Measurements from ENCODE around the gene TMA7. TPM values are rescaled to one million over a fixed set of nuclear protein-coding genes. Genes with fewer than 3 reads are reported as not detected.
A peak's percentile ranks its signal among the peaks of the same experiment; 100 is the strongest.
"Not testable (repeated sequence)": the region's sequence is repeated elsewhere in the genome, so short reads cannot be mapped to it uniquely, and the experiment has no call there.

TMA7 gene
- total RNA-seq = 127 TPM
- 262 TPM for polyA plus RNA-seq

GRCh38 chr3:48439820-48440589, at the start of gene TMA7, which contains the start of gene CCDC51:
TMA7 (plus strand) TSS chr3:48440257; CDS start chr3:48440297, 40 bp downstream.
CCDC51 (minus strand) TSS chr3:48440119; CDS start chr3:48435128, 4,991 bp downstream.
- peak; percentile 94 for DNase-seq (ENCODE audit: extremely low spot score)
- peak within 1 kb of the TSS; percentile 85 for H3K4me3 ChIP-seq (ENCODE audit: low read depth, low read length)
- H3K36me3 ChIP-seq (ENCODE audit: insufficient read depth) = no peaks in the 10 kb centered on the region
- no peaks in the 10 kb centered on the region for H3K4me1 ChIP-seq (ENCODE audit: insufficient read depth)
- H3K27ac ChIP-seq (ENCODE audit: low read depth) = peak within 1 kb of the TSS; percentile 97
- WGBS = under 1% methylated on average over 54 of the region's 54 CpGs

GRCh38 chr3:48394391-48394790, 45.7 kb upstream of the TMA7 start:
- 86% methylated on average over 2 of the region's 2 CpGs for WGBS

DNA sequence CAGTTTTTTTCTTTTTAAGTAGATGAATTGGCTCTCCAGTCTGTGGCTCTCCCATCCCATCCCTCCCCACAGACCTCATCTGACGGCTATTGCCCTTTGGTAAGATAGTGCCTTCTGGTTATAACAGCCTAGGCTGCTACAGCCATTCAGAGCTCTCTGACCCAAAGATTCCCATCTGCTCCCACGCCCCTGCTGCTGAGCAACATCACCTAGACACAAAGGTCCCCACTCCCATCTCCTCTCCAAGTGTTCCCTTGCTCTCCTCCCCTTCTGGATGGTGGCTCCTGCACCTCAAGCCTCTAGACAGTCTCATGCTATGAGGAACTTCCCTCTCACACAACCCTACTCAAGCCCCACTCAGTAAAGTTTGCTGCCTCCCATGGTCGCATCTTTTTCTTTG, 44.3 kb upstream of the TMA7 start:
- no peak for DNase-seq (ENCODE audit: extremely low spot score)
- no peak overlapping the region for H3K27ac ChIP-seq (ENCODE audit: low read depth)
- H3K36me3 ChIP-seq (ENCODE audit: insufficient read depth) = no peaks in the 10 kb centered on the region
- H3K4me3 ChIP-seq (ENCODE audit: low read depth, low read length) = no peak overlapping the region
- no peaks in the 10 kb centered on the region for H3K4me1 ChIP-seq (ENCODE audit: insufficient read depth)
- WGBS = 61% methylated on average over 3 of the region's 3 CpGs

More at GRCh38 chr3:48394391-48394790, 45.7 kb upstream of the TMA7 start:
- Histone ChIP-seq H3K27ac (ENCODE audit: low read depth) (no peak overlapping the region), H3K4me3 (ENCODE audit: low read depth, low read length) (no peak overlapping the region), H3K4me1 (ENCODE audit: insufficient read depth) (no peaks in the 10 kb centered on the region), H3K36me3 (ENCODE audit: insufficient read depth) (no peaks in the 10 kb centered on the region)
- no peak for DNase-seq (ENCODE audit: extremely low spot score)

GRCh38 chr3:48397767-48398681, 42.0 kb upstream of the TMA7 start:
- no peaks in the 10 kb centered on the region for H3K4me1 ChIP-seq (ENCODE audit: insufficient read depth)
- DNase-seq (ENCODE audit: extremely low spot score) = no peak
- H3K27ac ChIP-seq (ENCODE audit: low read depth) = no peak overlapping the region
- 67% methylated on average over 9 of the region's 9 CpGs for WGBS
- no peak overlapping the region for H3K4me3 ChIP-seq (ENCODE audit: low read depth, low read length)
- no peaks in the 10 kb centered on the region for H3K36me3 ChIP-seq (ENCODE audit: insufficient read depth)

DNA sequence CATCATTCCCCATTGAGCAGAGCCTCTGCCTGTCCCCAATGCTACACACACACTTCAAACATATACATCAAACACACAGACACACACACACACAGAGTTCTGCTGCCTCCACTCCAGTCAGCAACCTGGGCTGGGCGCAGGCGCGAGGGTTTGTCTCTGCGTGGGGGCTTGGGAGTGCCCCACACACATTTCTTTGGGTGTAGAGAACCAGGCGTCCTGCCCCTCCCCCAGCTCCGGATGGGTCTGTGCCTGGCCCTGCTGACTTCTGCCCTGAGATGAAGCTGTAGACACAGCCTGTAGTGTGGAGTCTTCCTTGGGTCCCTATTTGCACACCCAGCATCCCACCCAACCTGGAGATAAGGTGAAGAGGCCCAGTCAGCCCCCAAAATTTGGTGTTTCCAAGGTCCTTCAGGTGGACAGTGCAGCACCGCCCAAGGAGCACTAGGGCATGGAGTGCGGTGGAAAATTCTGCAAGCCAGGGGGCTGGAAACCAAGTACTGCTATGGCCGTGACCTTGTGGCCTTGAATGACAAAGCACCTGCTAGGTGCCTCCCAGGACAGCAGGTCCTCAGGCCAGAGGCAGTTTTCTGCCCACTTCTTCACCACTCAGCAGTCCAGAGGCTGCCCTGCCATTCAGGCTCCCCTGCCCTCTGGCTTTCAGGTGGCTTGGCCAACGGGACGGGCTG, 41.2 kb upstream of the TMA7 start:
- WGBS = 66% methylated on average over 11 of the region's 11 CpGs
- no peaks in the 10 kb centered on the region for H3K36me3 ChIP-seq (ENCODE audit: insufficient read depth)
- no peak overlapping the region for H3K27ac ChIP-seq (ENCODE audit: low read depth)
- no peak for DNase-seq (ENCODE audit: extremely low spot score)
- no peaks in the 10 kb centered on the region for H3K4me1 ChIP-seq (ENCODE audit: insufficient read depth)
- no peak overlapping the region for H3K4me3 ChIP-seq (ENCODE audit: low read depth, low read length)

- 66% methylated on average over 4 of the region's 4 CpGs for whole genome bisulfite sequencing
- no peaks in the 10 kb centered on the region for H3K36me3 ChIP-seq (ENCODE audit: insufficient read depth)
- DNase-seq (ENCODE audit: extremely low spot score) = no peak
- H3K4me3 ChIP-seq (ENCODE audit: low read depth, low read length) = no peak overlapping the region
- H3K4me1 ChIP-seq (ENCODE audit: insufficient read depth) = no peaks in the 10 kb centered on the region
- H3K27ac ChIP-seq (ENCODE audit: low read depth) = no peak overlapping the region
Measured at GRCh38 chr3:48399387-48400172, 40.5 kb upstream of the TMA7 start.

DNA sequence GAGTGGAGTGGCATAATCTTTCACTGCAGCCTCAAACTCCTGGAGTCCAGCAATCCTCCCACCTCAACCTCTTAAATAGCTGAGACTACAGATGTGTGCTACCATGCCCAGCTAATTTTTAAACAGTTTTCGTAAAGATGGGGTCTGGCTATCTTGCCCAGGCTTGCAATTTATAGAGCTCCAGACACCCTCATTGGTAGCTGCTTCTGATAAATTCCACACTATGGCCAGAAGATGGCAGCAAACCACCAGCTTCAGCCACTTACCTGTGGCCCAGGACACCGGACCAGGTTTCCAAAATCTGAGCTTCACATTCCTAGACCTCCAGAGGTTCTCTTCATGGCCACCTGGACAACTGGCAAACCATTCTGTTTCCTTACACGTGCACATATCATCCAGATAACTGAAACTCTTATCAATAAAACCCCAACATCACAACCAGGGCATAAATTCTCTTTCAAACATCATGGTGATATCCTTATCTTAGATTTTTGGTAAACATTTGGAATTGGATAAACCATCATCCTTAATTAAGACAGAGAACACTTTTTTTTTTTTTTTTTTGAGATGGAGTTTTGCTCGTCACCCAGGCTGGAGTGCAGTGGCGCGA, 39.1 kb upstream of the TMA7 start:
- 58% methylated on average over 6 of the region's 6 CpGs for WGBS
- Histone ChIP-seq H3K36me3 (ENCODE audit: insufficient read depth) (no peaks in the 10 kb centered on the region), H3K27ac (ENCODE audit: low read depth) (no peak overlapping the region), H3K4me1 (ENCODE audit: insufficient read depth) (no peaks in the 10 kb centered on the region), H3K4me3 (ENCODE audit: low read depth, low read length) (no peak overlapping the region)
- no peak for DNase-seq (ENCODE audit: extremely low spot score)

GRCh38 chr3:48401434-48401901, 38.6 kb upstream of the TMA7 start:
- WGBS = 90% methylated on average over 12 of the region's 12 CpGs

GRCh38 chr3:48402281-48402732, 37.8 kb upstream of the TMA7 start:
- Histone ChIP-seq H3K4me1 (ENCODE audit: insufficient read depth) (no peaks in the 10 kb centered on the region), H3K4me3 (ENCODE audit: low read depth, low read length) (no peak overlapping the region), H3K36me3 (ENCODE audit: insufficient read depth) (no peaks in the 10 kb centered on the region), H3K27ac (ENCODE audit: low read depth) (peak overlapping the region; percentile 11)
- DNase-seq (ENCODE audit: extremely low spot score) = peak; percentile 26
- 16% methylated on average over 8 of the region's 8 CpGs for WGBS

More at GRCh38 chr3:48401434-48401901, 38.6 kb upstream of the TMA7 start:
- not testable (repeated sequence) for H3K4me3 ChIP-seq (ENCODE audit: low read depth, low read length); H3K36me3 ChIP-seq (ENCODE audit: insufficient read depth); H3K4me1 ChIP-seq (ENCODE audit: insufficient read depth); DNase-seq (ENCODE audit: extremely low spot score)
- H3K27ac ChIP-seq (ENCODE audit: low read depth) = peak overlapping the region; percentile 70

DNA sequence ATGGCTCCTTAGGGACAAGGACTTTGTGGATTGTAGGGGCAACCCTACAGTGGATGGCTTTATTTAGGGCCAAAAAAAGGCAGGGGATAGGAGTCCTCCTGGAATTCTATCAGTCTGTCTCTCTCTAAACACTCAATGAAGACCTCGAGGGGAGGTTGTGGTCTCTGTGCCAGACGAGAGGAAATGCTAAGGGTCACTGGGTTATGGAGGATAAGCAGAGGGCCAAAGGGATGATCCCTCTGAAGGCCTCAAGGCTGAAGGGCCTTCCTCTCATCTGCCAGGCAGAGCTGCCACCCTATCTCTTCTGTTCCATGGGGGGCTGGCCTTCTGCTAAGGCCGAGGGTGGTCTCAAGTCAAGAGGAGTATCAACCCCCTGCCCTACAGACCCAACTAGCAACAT, 37.1 kb upstream of the TMA7 start:
- Histone ChIP-seq H3K4me1 (ENCODE audit: insufficient read depth) (no peaks in the 10 kb centered on the region), H3K36me3 (ENCODE audit: insufficient read depth) (no peaks in the 10 kb centered on the region), H3K4me3 (ENCODE audit: low read depth, low read length) (no peak overlapping the region), H3K27ac (ENCODE audit: low read depth) (peak overlapping the region; percentile 11)
- no peak for DNase-seq (ENCODE audit: extremely low spot score)
- WGBS = 67% methylated on average over 3 of the region's 3 CpGs

DNA sequence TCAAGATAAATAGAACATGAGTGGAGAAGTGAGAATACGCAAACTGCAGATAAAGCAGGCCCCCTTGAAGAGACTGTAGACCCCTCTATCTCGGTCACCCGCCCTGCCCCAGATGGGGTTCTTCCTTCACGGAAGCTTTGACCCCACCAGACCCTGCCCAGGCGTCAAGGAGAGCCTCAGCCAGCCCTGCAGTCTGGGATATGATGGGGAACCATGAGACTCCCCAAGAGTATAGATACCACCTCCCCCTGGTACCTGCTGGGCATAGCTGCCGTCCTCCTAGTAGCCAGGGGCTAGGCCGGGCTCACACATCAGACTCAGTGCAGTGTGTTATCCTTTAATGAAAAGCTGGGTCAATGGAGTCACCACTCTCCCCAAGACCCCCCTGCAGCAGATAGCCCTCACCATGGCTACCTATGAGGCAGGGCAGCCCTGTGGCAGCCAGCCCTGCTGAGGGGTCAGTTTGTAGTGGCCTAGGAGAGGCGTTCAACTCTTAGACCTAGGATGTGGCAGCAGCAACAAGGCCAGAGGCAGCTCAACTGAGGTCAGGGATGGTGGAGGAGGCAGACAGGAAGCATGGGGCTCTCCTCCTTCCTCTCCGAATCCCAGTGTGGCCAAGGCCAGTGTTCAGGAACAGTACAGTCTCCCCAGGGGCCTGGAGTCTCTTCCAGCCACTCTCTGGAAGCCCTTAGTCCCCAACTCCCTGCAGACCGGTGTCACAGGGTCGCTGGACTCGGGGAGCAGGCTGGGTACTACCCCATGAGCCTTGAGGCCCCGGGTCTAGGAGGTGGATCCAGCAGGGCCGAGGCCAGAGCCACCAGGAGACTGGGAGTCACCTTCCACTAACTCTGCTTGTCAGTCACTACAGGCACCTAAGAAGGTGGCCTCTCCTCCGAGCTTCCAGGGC, 36.3 kb upstream of the TMA7 start:
- no peak overlapping the region for H3K4me3 ChIP-seq (ENCODE audit: low read depth, low read length)
- 90% methylated on average over 15 of the region's 15 CpGs for WGBS
- H3K36me3 ChIP-seq (ENCODE audit: insufficient read depth) = no peaks in the 10 kb centered on the region
- no peak overlapping the region for H3K27ac ChIP-seq (ENCODE audit: low read depth)
- H3K4me1 ChIP-seq (ENCODE audit: insufficient read depth) = no peaks in the 10 kb centered on the region
- no peak for DNase-seq (ENCODE audit: extremely low spot score)
